Measurements from ENCODE around the gene CFAP299.

DNA sequence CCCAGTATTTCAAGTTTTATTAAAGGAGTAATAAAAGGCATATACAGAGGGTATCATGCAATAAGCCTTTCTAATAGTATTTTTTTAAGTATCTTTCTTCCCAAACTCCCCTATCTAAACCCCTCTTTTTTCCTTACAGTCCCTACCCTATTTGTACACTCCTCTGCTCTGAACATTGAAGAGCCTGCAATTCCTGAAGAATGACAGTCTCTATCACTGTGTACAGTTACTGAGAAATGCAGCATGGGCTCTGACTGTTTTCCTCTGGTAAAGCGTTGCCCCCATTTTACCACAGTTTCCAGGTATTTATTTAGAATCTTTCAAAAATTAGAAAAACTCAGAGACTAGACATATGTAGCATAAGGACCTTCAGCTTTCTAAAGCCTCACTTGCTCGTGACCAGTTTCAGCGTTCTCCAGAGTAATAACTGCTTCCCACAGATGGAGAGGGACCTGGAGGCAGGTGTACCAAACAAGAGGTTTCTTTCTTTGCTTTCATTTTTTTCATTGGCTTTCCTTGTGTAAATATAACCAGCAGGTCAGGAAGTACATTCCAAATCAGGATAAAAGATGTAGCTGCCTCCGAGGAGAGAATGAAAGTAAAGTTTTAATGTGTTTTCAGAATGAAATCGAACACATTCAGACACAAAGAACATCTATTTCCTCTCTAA is 230.8 kb downstream of the CFAP299 start:
- no peak for TF ChIP-seq EZH2 (IDR thresholded peaks at IDR 0.05; ENCODE audit: borderline replicate concordance, low read length)
- TF ChIP-seq, protein P1, sequence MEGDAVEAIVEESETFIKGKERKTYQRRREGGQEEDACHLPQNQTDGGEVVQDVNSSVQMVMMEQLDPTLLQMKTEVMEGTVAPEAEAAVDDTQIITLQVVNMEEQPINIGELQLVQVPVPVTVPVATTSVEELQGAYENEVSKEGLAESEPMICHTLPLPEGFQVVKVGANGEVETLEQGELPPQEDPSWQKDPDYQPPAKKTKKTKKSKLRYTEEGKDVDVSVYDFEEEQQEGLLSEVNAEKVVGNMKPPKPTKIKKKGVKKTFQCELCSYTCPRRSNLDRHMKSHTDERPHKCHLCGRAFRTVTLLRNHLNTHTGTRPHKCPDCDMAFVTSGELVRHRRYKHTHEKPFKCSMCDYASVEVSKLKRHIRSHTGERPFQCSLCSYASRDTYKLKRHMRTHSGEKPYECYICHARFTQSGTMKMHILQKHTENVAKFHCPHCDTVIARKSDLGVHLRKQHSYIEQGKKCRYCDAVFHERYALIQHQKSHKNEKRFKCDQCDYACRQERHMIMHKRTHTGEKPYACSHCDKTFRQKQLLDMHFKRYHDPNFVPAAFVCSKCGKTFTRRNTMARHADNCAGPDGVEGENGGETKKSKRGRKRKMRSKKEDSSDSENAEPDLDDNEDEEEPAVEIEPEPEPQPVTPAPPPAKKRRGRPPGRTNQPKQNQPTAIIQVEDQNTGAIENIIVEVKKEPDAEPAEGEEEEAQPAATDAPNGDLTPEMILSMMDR (IDR thresholded peaks at IDR 0.05; ENCODE audit: low read length): no peak
